ENCODE results near the gene SEC14L5.

The SEC14L5 gene

DNA sequence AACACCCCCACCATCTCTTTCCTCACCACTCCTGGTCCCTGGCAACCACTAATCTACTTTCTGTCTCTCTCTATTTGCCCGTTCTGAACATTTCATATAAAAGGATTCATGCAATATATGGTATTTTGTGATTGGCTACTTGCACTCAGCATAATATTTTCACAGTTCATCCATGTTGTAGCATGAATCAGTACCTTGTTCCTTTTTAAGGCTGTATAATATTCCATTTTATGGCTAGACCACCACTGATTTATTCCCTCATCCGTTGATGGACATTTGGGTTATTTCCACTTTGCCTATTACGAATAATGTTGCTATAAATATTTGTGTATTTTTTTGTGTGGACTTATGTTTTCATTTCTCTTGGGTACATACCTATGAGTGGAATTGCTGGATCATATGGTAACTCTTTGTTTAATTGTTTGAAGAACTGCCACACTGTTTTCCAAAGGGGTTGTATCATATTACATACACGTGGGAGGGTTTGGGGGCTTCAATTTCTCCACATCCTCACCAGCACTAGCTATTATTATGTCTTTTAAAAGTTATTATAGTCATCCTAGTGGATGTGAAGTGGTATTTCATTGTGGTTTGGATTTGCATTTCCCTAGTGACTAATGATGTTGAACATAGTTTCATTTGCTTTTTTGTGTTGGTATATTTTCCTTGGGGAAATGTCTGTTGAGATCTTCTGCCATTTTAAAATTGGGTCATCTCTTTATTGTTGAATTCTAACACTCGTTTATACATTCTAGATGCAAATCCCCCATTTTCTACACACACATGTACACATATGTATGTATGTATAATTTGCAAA, 26.3 kb downstream of the SEC14L5 start:
- no peak for DNase-seq (ENCODE audit: low read depth in 4 of 4, low spot score in 1 of 4)

DNA sequence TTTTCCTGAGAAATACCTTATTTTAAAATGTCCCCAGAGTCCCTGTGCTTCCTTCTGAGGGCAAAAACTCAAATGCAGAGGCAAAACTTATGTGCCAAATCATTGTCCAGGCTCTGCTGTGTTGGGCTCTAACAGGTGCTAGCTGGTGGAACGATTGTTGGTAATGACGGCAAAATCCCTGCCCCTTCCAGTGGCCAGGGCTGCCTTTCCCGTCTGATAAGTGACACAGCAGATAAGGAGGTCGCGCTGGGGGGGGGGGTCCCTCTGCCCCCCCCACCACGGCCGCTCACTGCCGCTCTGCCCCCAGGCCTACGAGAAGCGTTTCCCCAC, 29.1 kb downstream of the SEC14L5 start:
- no peak for DNase-seq (ENCODE audit: low read depth in 4 of 4, low spot score in 1 of 4)

DNA sequence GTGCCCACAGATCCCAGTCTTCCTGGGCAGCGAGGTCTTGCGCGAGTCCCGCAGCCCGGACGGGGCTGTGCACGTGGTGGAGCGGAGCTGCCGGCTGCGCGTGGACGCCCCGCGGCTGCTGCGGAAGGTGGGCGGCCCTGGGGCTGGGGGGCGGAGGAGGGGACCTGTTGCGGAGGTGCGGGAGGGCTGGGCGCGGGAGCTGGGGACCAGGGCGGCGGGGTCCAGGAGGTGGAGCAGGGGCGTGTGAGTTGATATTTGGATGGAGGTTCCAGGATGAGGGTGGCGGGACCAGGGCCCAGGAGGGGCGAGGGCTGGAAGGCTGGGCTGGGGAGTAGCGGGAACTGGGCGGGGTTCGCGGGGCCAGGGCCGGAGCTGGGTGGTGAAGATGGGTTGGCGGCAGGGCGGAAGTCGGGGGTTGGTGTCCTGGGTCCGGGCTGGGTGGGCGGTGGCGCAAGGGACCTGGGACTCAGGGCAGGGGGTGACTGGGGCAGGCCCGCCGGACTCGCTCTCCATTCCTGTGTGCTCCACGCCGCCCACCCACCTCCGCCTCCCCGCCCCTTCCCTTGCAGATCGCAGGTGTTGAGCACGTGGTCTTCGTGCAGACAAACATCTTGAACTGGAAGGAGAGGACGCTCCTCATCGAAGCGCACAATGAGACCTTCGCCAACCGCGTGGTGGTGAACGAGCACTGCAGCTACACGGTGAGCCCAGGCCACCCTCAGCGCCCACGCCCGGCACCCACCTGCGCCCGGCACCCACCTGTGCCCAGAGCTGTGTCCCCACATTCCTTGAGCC, 29.6 kb downstream of the SEC14L5 start:
- DNase-seq (ENCODE audit: low read depth in 4 of 4, low spot score in 1 of 4), result no peak

DNA sequence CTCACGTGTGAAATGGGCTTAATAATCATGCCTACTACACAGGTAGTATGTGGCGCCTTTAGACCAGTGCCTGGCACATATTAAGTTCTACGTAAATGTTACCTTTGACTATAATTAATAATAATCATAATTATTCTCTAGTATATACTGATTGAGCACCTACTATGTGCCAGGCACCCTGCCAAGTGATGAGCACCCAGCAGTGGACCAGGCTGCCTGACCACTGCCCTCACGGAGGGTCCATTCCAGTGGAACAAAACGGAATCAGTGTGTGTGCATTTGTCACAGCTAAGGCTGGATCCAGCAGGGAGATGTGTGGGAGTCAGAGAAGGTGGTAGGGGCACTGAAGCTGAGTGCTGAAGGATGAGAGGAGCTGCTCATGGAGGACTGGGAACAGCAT, 30.5 kb downstream of the SEC14L5 start:
- DNase-seq (ENCODE audit: low read depth in 4 of 4, low spot score in 1 of 4), result no peak

DNA sequence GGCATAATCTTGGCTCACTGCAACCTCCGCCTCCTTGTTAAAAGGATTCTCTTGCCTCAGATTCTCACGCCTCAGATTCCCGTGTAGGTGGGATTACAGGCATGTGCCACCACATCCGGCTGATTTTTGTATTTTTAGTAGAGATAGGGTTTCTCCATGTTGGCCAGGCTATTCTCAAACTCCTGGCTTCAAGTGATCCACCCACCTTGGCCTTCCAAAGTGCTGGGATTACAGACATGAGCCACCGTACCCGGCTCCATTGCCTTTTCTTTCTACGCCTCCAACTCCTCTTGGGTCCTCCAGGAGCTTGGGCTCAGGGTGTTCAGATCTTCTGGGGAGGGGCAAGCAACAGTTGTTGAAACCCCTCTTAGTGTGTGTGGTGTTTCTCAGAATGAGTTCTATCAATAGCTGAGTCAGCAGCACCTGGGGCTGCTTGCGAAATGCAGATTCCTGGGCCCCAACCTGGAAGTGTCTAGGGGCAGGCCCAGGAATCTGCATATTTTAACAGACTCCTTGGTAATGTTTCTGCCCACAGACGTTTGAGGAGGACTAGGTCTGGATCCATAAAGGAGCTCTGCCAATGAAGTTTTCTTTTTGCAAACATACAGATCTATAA, 31.4 kb downstream of the SEC14L5 start:
- no peak for DNase-seq (ENCODE audit: low read depth in 4 of 4, low spot score in 1 of 4)

DNA sequence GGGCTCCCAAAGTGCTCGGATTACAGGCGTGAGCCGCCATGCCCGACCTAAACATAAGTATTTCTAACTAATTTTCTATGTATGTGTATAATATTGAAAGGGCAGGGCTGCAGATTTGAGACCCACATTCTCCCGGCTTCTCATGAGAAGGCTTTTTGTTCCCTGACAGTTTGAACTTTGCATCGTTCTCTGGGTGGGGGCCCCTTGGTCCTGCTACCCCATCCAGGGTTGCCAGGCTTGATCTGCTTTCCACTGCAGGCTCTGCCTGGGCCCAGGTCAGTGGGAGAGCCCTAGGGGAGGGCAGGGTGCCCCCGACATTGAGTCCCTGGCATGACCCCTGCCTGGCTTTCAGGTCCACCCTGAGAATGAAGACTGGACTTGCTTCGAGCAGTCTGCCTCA, 32.3 kb downstream of the SEC14L5 start:
- no peak for DNase-seq (ENCODE audit: low read depth in 4 of 4, low spot score in 1 of 4)

DNA sequence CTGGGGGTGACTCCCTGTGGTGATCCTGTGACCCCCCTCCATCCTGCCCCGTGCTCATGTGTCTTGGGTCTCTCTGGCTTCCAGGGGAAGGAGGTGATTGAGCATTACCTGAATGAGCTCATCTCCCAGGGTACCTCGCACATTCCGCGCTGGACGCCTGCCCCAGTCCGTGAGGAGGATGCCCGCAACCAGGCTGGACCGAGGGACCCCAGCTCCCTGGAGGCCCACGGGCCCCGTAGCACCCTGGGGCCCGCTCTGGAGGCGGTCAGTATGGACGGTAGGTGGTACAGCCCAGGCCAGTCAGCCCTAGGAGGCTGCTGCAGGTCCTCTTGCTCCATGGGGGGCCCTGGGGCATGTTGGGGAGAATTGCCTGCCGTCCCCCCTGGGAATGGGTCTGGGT, 33.6 kb downstream of the SEC14L5 start:
- no peak for DNase-seq (ENCODE audit: low read depth in 4 of 4, low spot score in 1 of 4)

DNA sequence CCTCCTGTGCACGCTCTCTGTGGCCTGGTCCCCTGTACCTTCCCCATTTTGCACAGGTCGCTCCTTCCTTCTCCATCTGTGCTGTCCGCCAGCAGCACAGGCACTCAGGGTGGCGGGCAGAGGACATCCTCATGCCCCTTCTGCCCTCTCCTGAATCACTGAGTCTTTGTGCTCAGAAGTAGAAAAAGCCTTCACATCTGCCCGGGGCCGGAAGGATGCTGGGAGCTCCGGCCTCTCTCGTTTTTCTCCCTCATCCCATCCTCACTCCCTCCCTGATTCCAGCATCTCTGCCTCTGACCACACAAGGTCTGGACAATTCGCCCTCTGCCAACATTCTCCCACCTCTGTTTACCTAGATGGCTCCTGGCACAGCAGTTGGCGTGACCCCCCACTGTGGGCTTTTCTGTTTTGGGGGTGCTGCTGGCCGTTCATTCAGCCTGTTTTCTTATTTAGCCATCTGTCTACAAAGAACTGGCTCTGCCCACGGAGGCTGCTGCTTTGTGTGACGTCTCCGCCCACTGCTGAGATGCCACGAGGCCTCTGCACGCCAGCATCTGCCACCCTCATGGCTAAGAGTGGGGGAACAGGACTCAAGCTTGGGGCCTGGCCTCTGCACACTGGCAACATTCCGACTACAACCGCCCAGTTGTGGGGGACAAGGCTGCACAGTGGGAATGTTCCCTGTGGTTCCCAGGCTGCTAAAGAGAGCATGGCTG, 36.7 kb downstream of the SEC14L5 start:
- no peak for DNase-seq (ENCODE audit: low read depth in 4 of 4, low spot score in 1 of 4)

DNA sequence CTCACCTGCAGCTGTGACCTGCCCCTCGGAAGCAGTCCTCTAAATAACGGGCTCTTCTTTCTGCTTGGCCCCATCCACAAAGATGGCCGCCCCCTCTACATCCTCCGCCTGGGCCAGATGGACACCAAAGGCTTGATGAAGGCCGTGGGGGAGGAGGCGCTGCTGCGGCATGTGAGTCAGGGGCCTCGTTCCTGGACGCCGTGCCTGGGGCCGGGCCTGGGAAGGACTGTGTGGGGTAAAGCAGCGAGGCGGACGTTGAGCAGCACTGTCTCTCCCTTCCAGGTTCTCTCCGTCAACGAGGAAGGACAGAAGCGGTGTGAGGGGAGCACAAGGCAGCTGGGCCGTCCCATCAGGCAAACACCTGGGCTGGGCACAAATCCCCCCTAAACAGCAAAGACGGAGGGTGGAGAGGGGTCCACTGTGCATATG, 42.5 kb downstream of the SEC14L5 start:
- no peak for DNase-seq (ENCODE audit: low read depth in 4 of 4, low spot score in 1 of 4)

DNA sequence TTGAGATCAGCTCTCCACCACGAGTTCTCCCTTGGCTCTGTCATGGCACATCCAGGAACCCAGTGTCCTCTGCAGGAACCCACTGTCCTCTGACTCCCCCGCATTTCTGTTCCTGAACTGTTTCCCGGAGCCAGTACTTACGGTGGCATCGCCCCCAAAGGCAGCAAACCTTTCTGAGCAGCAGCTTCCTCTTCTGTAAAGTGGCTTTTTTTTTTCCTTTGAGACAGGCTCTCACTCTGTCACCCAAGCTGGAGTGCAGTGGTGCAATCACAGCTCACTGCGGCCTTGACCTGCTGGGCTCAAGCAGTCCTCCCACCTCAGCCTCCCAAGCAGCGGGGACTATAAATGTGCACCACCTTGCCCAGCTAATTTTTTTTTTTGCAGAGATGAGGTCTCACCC, 43.4 kb downstream of the SEC14L5 start:
- no peak for DNase-seq (ENCODE audit: low read depth in 4 of 4, low spot score in 1 of 4)

DNA sequence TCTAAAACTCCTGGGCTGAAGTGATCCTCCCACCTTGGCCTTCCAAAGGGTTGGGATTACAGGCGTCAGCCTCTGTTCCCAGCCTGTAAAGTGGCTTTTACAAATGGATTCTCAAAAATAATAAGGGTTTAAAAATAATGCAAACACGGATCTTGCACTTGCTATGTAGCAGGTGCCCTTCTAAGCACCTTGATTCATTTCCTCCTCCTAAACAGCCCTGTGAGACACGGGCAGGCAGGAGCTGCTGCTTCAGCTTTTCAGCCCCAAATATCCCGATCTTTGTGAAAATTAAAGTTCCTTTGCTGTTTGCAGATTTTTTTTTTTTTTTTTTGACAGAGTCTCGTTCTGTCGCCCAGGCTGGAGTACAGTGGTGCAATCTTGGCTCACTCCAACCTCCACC, 43.9 kb downstream of the SEC14L5 start:
- DNase-seq (ENCODE audit: low read depth in 4 of 4, low spot score in 1 of 4), result no peak

DNA sequence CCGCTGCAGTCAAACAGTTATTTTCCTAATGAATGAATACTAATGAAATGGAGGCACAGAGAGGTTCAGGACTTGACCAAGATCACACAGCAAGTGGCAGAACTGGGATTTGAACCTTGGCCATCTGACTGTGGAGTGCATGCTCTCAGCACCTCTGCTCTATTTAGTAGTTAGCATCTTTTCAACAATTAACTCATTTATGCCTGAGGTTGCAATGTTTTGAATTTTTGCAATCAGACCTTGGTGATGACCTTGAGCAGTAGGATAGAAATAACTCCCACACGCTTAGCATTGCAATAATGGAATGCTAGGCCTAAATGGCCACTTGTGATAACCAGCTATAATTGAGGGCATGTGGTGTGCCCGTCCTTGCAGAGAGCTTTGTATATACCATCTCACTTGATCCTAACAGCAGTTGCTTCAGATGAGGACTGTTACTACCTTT, 44.6 kb downstream of the SEC14L5 start:
- no peak for DNase-seq (ENCODE audit: low read depth in 4 of 4, low spot score in 1 of 4)

DNA sequence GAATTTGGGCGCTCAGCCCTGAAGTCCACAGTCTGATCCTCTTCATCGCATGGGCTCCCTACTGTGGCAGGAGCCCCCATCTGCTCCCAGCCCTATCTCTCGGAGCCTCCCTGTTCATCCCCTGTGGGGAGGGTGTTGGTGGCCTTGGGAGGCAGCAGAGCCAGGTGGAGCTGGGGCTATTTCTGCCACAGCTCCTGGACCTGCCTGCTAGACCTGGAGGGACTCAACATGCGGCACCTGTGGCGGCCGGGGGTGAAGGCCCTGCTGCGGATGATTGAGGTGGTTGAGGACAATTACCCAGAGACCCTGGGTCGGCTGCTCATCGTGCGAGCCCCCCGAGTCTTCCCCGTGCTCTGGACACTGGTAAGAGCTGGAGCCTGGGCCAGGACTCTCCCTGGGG, 45.1 kb downstream of the SEC14L5 start:
- no peak for DNase-seq (ENCODE audit: low read depth in 4 of 4, low spot score in 1 of 4)

DNA sequence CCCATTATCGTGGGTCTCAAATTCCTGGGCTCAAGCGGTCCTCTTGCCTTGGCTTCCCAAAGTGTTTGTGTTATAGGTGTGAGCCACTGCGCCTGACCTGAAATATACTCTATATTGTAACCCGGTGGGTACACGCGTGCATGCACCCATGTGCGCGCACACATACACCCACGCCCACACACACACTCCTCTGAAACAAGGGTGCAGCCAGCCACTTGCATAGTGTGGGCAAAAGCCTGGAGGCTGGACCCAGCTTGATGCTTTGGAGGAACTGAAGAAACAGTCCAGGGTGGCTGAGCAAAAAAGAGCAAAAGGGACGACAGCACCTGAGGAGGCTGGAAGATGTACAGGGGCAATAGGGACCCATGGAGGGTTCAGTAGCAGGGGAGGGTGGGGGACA, 45.7 kb downstream of the SEC14L5 start:
- no peak for DNase-seq (ENCODE audit: low read depth in 4 of 4, low spot score in 1 of 4)

DNA sequence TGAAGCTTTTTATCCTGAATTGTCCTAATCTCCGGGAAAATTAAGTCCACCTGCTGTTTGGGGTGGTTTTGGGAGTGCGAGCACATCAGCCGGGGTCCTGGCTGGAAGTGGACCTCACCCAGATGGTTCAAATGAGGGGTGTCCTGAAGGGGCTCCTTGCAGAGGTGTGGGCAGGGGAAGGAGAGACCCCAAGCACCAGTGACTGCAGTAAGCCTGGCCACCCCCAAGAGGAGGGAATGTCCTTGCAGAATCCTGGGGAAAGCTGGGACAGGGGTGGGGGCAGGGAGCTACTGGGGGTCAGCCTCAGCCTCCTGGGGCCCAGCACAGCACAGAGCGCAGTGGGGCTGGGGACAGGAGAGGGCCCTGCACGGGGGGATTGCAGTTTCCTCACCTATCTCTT, 46.2 kb downstream of the SEC14L5 start:
- DNase-seq (ENCODE audit: low read depth in 4 of 4, low spot score in 1 of 4), result no peak

DNA sequence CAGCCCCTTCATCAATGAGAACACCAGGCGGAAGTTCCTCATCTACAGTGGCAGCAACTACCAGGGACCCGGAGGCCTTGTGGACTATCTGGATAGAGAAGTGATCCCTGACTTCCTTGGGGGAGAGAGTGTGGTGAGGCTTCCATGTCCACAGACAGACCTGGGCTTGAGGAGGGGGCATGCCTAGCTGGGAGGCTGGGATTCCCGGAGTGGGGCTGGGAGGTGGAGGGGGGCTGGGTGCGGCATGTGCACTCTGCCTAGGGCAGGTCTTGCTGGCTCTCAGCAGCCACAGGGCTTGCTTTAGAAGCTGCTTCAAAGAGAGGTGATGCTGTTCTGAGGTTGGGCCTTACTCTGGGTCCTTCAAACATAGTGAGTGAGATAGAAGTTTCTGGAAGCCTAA, 47.8 kb downstream of the SEC14L5 start:
- DNase-seq (ENCODE audit: low read depth in 4 of 4, low spot score in 1 of 4), result no peak

DNA sequence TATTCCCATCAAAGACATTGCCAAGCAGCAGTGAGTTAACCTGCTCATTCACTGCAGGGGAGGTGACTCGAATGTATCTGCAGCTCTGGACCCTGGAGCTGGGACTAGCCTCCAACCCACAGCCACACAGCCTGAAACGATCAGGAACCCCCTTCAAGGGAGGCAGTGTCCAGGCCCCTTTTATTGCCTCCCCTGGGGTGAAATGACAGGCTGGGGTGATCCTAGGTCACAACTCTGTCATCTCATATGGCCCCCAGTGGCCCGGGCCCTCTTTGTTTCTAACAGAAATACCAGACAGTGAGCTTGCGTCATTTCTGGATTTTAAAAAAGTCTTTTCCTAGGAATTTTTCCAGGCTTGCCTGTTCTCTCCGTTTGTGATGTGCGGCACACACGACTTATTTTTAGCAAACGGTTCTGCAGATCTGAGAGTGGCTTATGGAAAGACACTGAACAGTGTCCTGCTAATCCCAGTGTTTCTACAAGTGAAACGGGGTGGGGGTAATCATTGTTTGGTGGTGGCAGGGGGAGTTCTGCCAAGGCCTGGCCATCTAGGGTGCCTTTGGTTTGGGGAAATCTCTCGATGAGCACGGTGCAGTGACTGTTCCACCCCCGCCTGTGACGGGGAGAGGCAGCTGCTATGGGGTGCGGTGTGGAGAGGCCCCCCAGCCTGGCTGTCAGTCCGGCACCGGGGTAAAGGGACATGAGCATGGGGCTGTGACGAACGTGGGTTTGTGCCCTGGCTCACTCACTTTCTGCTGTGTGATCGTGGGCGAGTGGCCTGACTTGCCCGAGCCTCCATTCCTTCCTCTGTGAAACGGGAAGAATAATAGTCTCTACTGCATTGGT, 48.4 kb downstream of the SEC14L5 start:
- no peak for DNase-seq (ENCODE audit: low read depth in 4 of 4, low spot score in 1 of 4)

DNA sequence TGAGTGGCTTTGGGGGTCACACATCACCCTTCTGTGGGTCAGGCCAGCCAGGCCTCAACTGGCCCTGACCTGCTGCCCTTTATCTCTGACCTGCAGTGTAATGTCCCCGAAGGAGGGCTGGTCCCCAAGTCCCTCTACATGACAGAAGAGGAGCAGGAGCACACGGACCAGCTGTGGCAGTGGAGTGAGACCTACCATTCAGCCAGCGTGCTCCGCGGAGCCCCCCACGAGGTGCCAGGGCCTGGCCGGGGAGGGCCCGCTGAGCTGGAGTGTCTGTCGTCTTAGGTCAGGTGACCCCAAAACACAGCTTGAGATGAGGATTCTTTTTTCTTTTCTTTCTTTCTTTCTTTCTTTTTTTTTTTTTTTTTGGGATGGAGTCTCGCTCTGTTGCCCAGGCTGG, 49.1 kb downstream of the SEC14L5 start:
- DNase-seq (ENCODE audit: low read depth in 4 of 4, low spot score in 1 of 4), result no peak

DNA sequence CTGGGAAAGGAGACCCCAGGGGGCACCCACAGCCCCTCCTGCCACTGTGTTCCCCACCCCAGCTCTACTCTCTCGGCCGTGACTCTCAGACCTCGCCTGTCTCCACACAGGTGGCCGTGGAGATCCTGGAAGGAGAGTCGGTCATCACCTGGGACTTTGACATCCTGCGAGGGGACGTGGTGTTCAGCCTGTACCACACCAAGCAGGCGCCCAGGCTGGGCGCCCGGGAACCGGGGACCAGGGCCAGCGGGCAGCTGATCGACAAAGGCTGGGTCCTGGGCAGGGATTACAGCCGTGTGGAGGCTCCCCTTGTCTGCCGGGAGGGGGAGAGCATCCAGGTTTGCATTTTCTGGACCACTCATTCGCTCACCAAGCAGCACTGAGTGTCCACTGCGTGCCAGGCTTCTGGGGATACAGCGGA, 50.2 kb downstream of the SEC14L5 start:
- DNase-seq (ENCODE audit: low read depth in 4 of 4, low spot score in 1 of 4), result no peak

DNA sequence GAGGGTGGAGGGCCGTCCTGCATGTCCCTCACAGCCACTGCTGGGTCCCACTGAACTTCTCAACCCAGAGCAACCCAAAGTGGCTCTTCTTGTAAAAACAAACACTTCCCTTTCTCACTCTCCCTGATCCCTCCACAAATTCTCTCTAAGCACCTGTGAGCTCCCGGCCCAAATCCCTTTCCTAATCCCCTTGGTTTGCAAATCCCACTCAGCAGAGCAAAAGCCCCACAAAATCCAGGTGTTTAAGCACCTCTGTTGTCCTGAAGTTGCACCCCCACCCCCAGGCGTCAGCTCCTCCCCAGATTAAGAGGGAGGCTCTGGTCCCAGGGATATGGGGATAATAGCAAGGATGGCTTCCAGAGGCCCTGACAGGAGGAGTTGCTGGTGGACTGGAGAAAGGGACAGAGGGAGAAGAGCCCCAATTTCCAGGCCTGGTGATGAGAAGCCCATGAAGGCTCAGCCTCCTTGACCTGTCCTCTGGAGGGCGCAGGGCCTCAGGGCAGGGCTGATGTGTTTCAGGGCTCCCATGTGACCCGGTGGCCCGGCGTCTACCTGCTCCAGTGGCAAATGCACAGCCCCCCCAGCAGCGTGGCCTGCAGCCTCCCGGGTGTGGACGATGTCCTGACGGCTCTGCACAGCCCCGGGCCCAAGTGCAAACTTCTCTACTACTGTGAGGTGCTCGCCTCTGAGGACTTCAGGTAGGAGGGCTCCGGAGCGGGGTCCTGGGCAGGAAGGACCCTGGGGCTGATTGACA, 52.6 kb downstream of the SEC14L5 start:
- no peak for DNase-seq (ENCODE audit: low read depth in 4 of 4, low spot score in 1 of 4)
